GM12865 (cell line): ENCODE results near the gene ANKFN1.

Experiments
- DNase-seq: peaks from one replicate; pipeline ENCODE4 v3.0.0; 2010; ENCODE audit warnings: low read depth
- H3K4me3 ChIP-seq: 2 replicates; pipeline ENCODE4 v1.5.1; 2011; ENCODE audit warnings: mild to moderate bottlenecking, low read depth, low read length, control low read depth
- CTCF ChIP-seq: IDR thresholded peaks from 2 replicates; pipeline ENCODE4 v1.5.1; 2011; ENCODE audit warnings: low read length, control low read depth, low read depth, inconsistent platforms; ENCODE audit not compliant: insufficient read depth; ENCODE audit errors: missing control alignments

Gene ANKFN1

GRCh38 chr17:56292010-56292409 is 138.7 kb downstream of the ANKFN1 start:
- no peak for TF ChIP-seq CTCF
- H3K4me3 ChIP-seq: no peak overlapping the region
- no peak for DNase-seq

- DNase-seq: no peak
- TF ChIP-seq CTCF: no peak
- H3K4me3 ChIP-seq: no peak overlapping the region
Observed at GRCh38 chr17:56292578-56292977, 139.3 kb downstream of the ANKFN1 start.

GRCh38 chr17:56297184-56297583 is 143.9 kb downstream of the ANKFN1 start:
- no peak for TF ChIP-seq CTCF
- DNase-seq: peak; percentile 4
- no peak overlapping the region for H3K4me3 ChIP-seq

GRCh38 chr17:56298846-56299245 is 145.6 kb downstream of the ANKFN1 start:
- no peak for DNase-seq
- H3K4me3 ChIP-seq: no peak overlapping the region
- no peak for TF ChIP-seq CTCF

- TF ChIP-seq CTCF: no peak
- H3K4me3 ChIP-seq: no peak overlapping the region
- no peak for DNase-seq
Observed at GRCh38 chr17:56300144-56300543, 146.9 kb downstream of the ANKFN1 start.

GRCh38 chr17:56305007-56305406 is 151.7 kb downstream of the ANKFN1 start:
- no peak overlapping the region for H3K4me3 ChIP-seq
- no peak for DNase-seq
- TF ChIP-seq CTCF: no peak

GRCh38 chr17:56309897-56310296 is 156.6 kb downstream of the ANKFN1 start:
- no peak for DNase-seq
- H3K4me3 ChIP-seq: no peak overlapping the region
- TF ChIP-seq CTCF: no peak
